NB4 (cell line): ENCODE measurements around the gene MED22.

ENCODE experiments used
- MYC ChIP-seq: IDR thresholded peaks from 2 replicates; pipeline ENCODE4 v1.6.1; 2011; ENCODE audit warnings: low read depth, low read length
- TF ChIP-seq, protein P1 (sequence below): IDR thresholded peaks from one replicate; pipeline ENCODE4 v1.5.1; 2012; ENCODE audit warnings: low read depth, low read length

DNA sequence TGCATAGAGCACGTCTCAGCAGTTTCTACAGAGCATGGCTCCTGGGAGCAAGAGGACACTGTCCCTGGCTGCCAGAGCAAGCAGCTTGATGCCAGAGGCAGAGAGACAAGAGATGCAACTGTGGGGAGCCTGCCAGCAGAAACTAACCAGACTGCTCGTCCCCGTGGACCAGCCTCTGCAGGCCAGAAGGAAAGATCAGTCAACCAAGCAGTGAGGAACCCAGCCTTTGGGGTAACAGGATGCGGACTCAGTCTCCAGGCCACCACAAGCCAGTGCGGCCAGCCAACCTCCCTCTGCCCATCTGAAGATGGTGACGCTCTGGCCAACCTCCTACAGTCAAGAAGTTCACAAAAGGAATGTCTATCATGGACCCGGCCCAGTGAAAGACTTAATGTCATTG lies 24.2 kb upstream of the MED22 start:
- TF ChIP-seq, protein P1, sequence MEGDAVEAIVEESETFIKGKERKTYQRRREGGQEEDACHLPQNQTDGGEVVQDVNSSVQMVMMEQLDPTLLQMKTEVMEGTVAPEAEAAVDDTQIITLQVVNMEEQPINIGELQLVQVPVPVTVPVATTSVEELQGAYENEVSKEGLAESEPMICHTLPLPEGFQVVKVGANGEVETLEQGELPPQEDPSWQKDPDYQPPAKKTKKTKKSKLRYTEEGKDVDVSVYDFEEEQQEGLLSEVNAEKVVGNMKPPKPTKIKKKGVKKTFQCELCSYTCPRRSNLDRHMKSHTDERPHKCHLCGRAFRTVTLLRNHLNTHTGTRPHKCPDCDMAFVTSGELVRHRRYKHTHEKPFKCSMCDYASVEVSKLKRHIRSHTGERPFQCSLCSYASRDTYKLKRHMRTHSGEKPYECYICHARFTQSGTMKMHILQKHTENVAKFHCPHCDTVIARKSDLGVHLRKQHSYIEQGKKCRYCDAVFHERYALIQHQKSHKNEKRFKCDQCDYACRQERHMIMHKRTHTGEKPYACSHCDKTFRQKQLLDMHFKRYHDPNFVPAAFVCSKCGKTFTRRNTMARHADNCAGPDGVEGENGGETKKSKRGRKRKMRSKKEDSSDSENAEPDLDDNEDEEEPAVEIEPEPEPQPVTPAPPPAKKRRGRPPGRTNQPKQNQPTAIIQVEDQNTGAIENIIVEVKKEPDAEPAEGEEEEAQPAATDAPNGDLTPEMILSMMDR = no peak
- no peak for TF ChIP-seq MYC
